HCEC 1CT (cell line): Measurements from ENCODE around the gene ADNP.

ENCODE experiments used
- DNase-seq: peaks from one replicate; pipeline ENCODE4 v3.0.0-alpha.2; 2017

ADNP gene

GRCh38 chr20:50844430-50845100, 86.7 kb downstream of the ADNP start:
- peak; percentile 7 for DNase-seq

- DNase-seq, result no peak
Measured at GRCh38 chr20:50843331-50844276, 87.6 kb downstream of the ADNP start.

GRCh38 chr20:50842821-50843220, 88.4 kb downstream of the ADNP start:
- no peak for DNase-seq
